ENCODE measurements around the gene TMEM245. TPM values are rescaled to one million over a fixed set of nuclear protein-coding genes. Genes with fewer than 3 reads are reported as not detected.
A peak's percentile ranks its signal among the peaks of the same experiment; 100 is the strongest.
"Not testable (repeated sequence)": the region's sequence is repeated elsewhere in the genome, so short reads cannot be mapped to it uniquely, and the experiment has no call there.

The TMEM245 gene
- total RNA-seq, 1 experiment from 2014 or later = 45.5 TPM

DNA sequence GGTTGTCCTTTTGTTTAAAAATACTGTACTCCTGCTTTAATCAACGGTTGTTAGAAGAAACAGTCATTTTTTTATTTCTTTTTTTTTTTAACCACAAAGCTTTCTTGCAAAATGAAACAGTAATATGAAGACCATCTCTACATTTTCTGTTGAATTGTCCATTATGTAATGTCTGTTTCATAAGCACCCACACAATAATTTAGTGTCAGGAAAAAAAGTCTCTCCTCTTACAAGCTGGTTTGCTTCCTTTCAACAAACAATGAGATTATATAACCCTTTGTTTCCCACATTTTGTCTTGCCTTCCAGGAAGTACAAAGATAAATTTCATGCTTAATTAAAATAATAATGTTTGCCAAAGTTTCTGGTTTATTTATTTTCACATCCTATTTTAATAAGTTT lies 123.1 kb downstream of the TMEM245 start:
- no peak for DNase-seq (ENCODE audit: low spot score)

- DNase-seq (ENCODE audit: low spot score) = no peak
Measured at GRCh38 chr9:108994695-108995094, 125.1 kb downstream of the TMEM245 start.

- DNase-seq (ENCODE audit: low spot score) = peak; percentile 25
Measured at GRCh38 chr9:108991479-108991878, 128.3 kb downstream of the TMEM245 start.

DNA sequence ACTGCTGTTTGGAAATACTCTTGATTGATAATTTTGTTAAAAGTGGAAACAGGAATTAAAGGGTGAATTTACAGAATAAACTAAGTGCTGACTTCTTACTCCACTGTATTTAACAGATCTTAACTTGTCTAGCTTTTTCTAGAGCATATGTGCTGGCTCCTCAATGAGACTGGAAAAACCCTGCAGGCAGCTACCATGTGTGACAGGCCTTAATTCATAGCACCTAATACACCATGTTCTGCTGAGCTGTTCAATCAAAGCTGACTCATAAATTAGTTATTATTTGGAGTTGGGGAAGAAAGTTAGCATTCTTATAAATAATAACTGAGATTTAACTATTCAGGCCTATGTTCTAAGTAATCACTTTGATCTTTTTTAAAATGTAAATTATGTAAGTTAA lies 135.9 kb downstream of the TMEM245 start:
- DNase-seq (ENCODE audit: low spot score) = no peak

DNA sequence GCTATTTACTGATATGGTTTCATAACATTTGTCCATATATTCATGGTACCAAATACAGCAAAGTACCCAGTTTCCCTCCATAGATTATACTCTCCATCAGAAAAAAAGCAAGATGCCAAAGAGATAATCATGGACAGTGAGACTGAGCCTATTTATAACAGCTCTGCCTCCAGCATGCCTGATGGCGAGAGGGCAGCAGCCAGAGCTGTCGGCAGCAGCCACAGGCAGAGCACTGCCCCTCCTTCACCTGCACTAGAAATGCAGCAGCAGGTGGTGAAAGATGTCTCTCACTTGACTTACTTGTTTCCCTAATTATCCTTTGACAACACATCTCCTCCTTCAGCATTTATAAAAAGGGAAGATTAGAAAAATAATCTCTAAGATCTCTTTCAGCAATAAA lies 138.9 kb downstream of the TMEM245 start:
- DNase-seq (ENCODE audit: low spot score) = no peak

- DNase-seq (ENCODE audit: low spot score) = no peak
Measured at GRCh38 chr9:108978205-108978604, 141.5 kb downstream of the TMEM245 start.

DNA sequence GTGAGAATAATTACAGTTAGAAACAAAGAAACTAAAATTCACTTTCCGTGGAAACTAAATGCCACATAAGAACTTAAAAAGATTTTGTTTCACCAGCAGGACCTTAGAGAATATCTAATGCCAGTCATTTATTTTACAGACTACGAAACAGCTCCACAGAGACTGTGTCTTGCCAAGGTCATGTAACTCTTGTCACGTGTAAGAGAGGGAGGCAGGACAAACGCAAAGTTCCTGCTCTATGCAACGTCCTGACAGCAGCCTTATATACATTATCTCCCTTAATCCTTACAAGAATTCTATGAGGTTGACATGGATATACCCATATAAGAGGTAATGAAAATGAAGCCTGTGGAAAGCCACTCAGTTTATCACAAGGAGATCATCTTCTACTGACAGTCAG lies 145.9 kb downstream of the TMEM245 start:
- DNase-seq (ENCODE audit: low spot score) = no peak

DNA sequence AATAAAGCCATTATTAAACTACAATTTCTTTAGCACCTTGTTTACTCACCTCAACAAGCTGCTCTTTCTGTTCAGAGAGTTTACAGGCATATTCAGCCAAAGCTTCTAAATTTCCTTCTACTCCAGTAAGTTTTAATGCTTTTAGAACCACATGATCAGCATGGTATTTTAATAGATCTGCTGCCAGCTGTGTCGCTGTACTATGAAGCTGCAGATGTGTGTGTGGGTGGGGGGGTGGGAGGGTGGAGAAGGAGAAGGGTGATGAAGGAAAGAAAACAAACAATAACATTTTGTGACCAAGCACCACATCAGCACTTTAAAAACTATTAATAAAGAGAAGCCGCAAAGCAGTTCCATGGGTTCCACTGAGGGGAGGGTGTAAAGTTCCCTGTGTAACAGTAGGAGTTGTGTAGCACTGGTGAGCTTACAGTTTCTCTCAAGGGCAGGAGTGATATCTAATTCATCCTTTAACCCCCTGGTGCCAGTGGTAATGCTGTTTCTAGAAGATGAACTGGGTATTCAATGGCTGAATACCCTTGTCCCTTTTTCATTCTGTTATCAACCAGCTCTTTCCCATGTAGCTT lies 147.0 kb downstream of the TMEM245 start:
- DNase-seq (ENCODE audit: low spot score) = no peak

GRCh38 chr9:108972186-108972585 lies 147.6 kb downstream of the TMEM245 start:
- DNase-seq (ENCODE audit: low spot score) = no peak

DNA sequence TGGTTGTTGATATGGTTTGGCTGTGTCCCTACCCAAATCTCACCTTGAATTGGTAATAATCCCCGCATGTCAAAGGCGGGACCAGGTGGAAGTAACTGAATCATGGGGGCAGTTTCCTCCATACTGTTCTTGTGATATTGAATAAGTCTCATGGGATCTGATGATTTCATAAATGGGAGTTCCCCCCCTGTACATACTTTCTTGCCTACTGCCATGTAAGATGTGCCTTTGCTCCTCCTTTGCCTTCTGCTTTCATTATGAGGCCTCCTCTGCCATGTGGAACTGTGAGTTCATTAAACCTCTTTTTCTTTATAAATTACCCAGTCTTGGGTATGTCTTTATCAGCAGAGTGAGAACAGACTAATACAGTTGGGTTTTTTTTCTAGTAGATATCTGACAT lies 148.4 kb downstream of the TMEM245 start:
- DNase-seq (ENCODE audit: low spot score) = not testable (repeated sequence)

DNA sequence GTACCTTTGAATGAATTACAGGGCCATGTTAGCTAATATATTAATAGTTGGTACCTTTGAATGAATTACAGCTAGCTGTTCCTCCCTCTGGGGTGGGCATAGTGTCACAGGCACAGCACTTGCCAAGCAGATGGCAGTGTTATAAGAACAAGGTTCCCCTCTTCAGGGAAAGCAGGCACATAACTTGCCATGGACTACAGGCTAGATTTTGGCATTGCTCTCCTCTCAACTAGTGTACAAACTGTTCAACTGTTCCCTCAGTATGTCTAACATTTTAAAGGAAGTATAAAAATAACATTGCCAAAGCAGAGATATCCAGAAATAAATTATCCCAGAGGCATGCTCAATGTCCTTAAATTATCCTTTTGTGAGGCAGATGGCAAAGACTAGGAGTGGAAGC lies 151.8 kb downstream of the TMEM245 start:
- DNase-seq (ENCODE audit: low spot score) = no peak

Other genes starting within 250 kb of the TMEM245 start
- gene ELP1, start 185.8 kb downstream of the TMEM245 start, total RNA-seq (2014; rRNA removed; shearing (Covaris generic)) = 37.1 and 40.0 TPM in 2 replicates
- 13.1 and 15.5 TPM in 2 replicates for gene ABITRAM, start 185.5 kb downstream of the TMEM245 start, total RNA-seq (2014; rRNA removed; shearing (Covaris generic))
- gene CTNNAL1, start 106.4 kb downstream of the TMEM245 start, total RNA-seq (2014; rRNA removed; shearing (Covaris generic)) = 169 and 180 TPM in 2 replicates
- gene FRRS1L, start 47.3 kb upstream of the TMEM245 start, total RNA-seq (2014; rRNA removed; shearing (Covaris generic)) = not detected in 2 replicates
- 0.93 and 1.7 TPM in 2 replicates for gene EPB41L4B, start 201.1 kb upstream of the TMEM245 start, total RNA-seq (2014; rRNA removed; shearing (Covaris generic))

All from A172 (cell line).